ENCODE measurements around the gene PLEKHM3.

DNA sequence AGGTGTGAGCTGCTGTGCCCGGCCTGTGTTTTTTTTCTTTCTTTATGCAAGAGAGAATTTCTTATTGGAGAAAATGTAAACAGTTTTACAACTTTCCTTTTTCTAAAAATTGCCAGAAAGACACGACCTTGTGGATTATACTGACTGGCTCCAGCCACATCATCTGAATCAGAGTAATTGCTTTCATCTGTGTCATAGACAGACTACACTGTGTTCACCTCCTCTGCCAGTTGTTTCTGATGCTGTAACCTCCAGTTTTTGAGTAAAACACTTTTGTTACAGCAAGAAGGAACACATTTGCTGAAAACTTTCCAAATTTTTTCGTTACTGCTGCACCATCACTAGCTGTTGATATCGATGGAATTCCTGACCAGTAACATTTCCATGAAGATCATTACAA lies 43.9 kb upstream of the PLEKHM3 start:
- TF ChIP-seq, protein P1, sequence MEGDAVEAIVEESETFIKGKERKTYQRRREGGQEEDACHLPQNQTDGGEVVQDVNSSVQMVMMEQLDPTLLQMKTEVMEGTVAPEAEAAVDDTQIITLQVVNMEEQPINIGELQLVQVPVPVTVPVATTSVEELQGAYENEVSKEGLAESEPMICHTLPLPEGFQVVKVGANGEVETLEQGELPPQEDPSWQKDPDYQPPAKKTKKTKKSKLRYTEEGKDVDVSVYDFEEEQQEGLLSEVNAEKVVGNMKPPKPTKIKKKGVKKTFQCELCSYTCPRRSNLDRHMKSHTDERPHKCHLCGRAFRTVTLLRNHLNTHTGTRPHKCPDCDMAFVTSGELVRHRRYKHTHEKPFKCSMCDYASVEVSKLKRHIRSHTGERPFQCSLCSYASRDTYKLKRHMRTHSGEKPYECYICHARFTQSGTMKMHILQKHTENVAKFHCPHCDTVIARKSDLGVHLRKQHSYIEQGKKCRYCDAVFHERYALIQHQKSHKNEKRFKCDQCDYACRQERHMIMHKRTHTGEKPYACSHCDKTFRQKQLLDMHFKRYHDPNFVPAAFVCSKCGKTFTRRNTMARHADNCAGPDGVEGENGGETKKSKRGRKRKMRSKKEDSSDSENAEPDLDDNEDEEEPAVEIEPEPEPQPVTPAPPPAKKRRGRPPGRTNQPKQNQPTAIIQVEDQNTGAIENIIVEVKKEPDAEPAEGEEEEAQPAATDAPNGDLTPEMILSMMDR (optimal IDR thresholded peaks at IDR 0.05 in 1 of 3, IDR thresholded peaks at IDR 0.05 in 1 of 3, conservative IDR thresholded peaks at IDR 0.05 in 1 of 3; ENCODE audit: extremely low read depth in 1 of 3, insufficient read depth in 2 of 3, low read length in 3 of 3) = no peak
- TF ChIP-seq EZH2 (IDR thresholded peaks at IDR 0.05; ENCODE audit: low read length) = no peak

All from keratinocyte (primary cell).